ENCODE data around the gene CBX1. TPM values are rescaled to one million over a fixed set of nuclear protein-coding genes. Genes with fewer than 3 reads are reported as not detected.

CBX1 gene
- total and polyA plus RNA-seq, 2 of the 4 experiments (the other 2 are of a cell fraction), result 35.0 to 54.9 TPM

DNA sequence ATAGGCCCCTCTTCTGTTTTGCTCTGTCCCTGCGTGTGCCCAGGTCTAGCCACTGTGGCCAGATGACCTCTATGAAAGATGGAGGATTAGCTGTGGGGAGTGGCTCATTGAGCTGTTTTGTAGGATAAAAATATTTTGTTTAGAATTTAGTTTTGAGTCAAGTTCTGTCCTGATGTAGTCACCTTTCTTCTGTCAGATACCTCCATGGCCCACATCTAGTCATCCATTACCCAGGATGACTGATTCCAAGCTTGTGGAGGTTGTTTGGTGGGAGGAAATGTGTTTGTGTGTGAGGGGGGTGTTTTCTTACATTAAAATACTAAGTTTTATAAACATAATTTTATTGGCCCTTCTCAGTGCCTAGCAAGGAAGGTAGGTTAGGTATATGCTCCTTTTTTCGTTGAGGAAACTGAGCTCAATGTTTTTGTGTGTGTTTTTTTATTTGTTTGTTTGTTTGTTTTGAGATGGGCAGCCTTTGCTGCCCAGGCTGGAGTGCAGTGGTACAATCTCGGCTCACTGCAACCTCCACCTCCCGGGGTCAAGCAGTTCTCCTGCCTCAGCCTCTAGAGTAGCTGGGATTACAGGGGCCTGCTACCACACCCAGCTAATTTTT, 22.6 kb upstream of the CBX1 start:
- no peak overlapping the region for H3K14ac ChIP-seq (replicated peaks; ENCODE audit: low read depth, low read length)
- H3K9ac ChIP-seq (ENCODE audit: low read depth, low read length), result no peak overlapping the region
- no peak overlapping the region for H3K23ac ChIP-seq (ENCODE audit: low read depth, low read length)
- no peak overlapping the region for H4K5ac ChIP-seq (ENCODE audit: low read depth, low read length)
- H3K27ac ChIP-seq (ENCODE audit: insufficient read depth, low read length), result no peak overlapping the region
- H3K4me3 ChIP-seq (ENCODE audit: insufficient read depth, low read depth, low read length), result no peak overlapping the region
- in situ Hi-C loops (cut with MboI; ENCODE audit: low sequenced_read_pairs) (no loop called here), dilution Hi-C loops (cut with HindIII; ENCODE audit: low sequenced_read_pairs, unreplicated experiment) (no loop called here), intact Hi-C loops (cut with micrococcal nuclease) (no loop called here)
- no peak overlapping the region for H4K8ac ChIP-seq (ENCODE audit: low read depth in 2 of 2, low read length in 2 of 2)
- TF ChIP-seq RCOR1 (IDR thresholded peaks at IDR 0.05; ENCODE audit: insufficient replicate concordance, low read length), result no peak
- TF ChIP-seq, protein P1, sequence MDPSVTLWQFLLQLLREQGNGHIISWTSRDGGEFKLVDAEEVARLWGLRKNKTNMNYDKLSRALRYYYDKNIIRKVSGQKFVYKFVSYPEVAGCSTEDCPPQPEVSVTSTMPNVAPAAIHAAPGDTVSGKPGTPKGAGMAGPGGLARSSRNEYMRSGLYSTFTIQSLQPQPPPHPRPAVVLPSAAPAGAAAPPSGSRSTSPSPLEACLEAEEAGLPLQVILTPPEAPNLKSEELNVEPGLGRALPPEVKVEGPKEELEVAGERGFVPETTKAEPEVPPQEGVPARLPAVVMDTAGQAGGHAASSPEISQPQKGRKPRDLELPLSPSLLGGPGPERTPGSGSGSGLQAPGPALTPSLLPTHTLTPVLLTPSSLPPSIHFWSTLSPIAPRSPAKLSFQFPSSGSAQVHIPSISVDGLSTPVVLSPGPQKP (IDR thresholded peaks at IDR 0.05; ENCODE audit: borderline replicate concordance, low read depth, low read length), result no peak
- TF ChIP-seq, protein P2, sequence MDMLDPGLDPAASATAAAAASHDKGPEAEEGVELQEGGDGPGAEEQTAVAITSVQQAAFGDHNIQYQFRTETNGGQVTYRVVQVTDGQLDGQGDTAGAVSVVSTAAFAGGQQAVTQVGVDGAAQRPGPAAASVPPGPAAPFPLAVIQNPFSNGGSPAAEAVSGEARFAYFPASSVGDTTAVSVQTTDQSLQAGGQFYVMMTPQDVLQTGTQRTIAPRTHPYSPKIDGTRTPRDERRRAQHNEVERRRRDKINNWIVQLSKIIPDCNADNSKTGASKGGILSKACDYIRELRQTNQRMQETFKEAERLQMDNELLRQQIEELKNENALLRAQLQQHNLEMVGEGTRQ (IDR thresholded peaks at IDR 0.05; ENCODE audit: low read depth, low read length), result no peak
- no peak overlapping the region for H2BK120ac ChIP-seq (ENCODE audit: low read depth, low read length)
- no peak overlapping the region for H4K91ac ChIP-seq (ENCODE audit: insufficient read depth, low read depth, low read length)
- H3K79me1 ChIP-seq (ENCODE audit: low read depth in 1 of 2, low read length in 2 of 2), result peaks cover 0 to 2% of the 10 kb centered on the region in 2 experiments; a peak in 1 of 4 replicates
- no peaks in the 10 kb centered on the region for H4K20me1 ChIP-seq (ENCODE audit: insufficient read depth, low read length)
- no peak overlapping the region for H2BK15ac ChIP-seq (ENCODE audit: low read depth, low read length)
- no TSS peak for BruUV-seq (replicated peaks)
- H3K4me2 ChIP-seq (ENCODE audit: low read depth, low read length), result no peak overlapping the region
- ChIA-PET POLR2A (ENCODE audit: unreplicated experiment) (no interaction called here), CTCF (no interaction called here)
- DNase-seq, result no peak
- peaks cover 30% of the 10 kb centered on the region for H3K36me3 ChIP-seq (ENCODE audit: control insufficient read depth, insufficient read depth, low read length)
- no CpG with 5 or more reads among the region's 4 CpGs for WGBS, 2 experiments (ENCODE audit: extremely low coverage in 2 of 2, insufficient read length in 1 of 2)
- H3K18ac ChIP-seq (ENCODE audit: low read depth, low read length), result no peak overlapping the region
- no peaks in the 10 kb centered on the region for H3K4me1 ChIP-seq (ENCODE audit: control insufficient read depth, insufficient read depth, low read length)
- no peak overlapping the region for H2BK5ac ChIP-seq (ENCODE audit: low read depth, low read length, poor library complexity, severe bottlenecking)
- H3K9me3 ChIP-seq (ENCODE audit: control insufficient read depth, insufficient read depth, low read length), result no peaks in the 10 kb centered on the region
- no peak overlapping the region for H2AK9ac ChIP-seq (replicated peaks; ENCODE audit: low read depth, low read length, poor library complexity)
- no peak overlapping the region for H3K4ac ChIP-seq (ENCODE audit: low read depth, low read length)
- no peaks in the 10 kb centered on the region for H3K9me1 ChIP-seq (ENCODE audit: insufficient read depth, low read length)
- H2AFZ ChIP-seq (replicated peaks; ENCODE audit: low read length, poor library complexity), result no peak overlapping the region
- H3K27me3 ChIP-seq (ENCODE audit: control insufficient read depth, insufficient read depth, low read length), result 0 out of 2 replicates have a peak, but pooled peaks cover 2% of the 10 kb centered on the region
- H2BK20ac ChIP-seq (ENCODE audit: low read depth, low read length), result no peak overlapping the region
- H3K56ac ChIP-seq (ENCODE audit: extremely low read depth, insufficient read depth, low read length), result no peak overlapping the region
- H2AK5ac ChIP-seq (ENCODE audit: low read depth, low read length), result no peak overlapping the region
- no peak for ATAC-seq (ENCODE audit: low read depth)
